Measurements from ENCODE around the gene PERM1.

The PERM1 gene

GRCh38 chr1:943545-944340, 38.1 kb downstream of the PERM1 start:
- no peak for DNase-seq

- DNase-seq: no peak
Observed at GRCh38 chr1:942864-943533, 38.9 kb downstream of the PERM1 start.

GRCh38 chr1:942411-942821, 39.5 kb downstream of the PERM1 start:
- DNase-seq: no peak

GRCh38 chr1:941588-942383, 40.1 kb downstream of the PERM1 start:
- DNase-seq: no peak

- DNase-seq: no peak
Observed at GRCh38 chr1:941015-941587, 40.8 kb downstream of the PERM1 start.

GRCh38 chr1:940107-941014, 41.5 kb downstream of the PERM1 start:
- no peak for DNase-seq

- DNase-seq: no peak
Observed at GRCh38 chr1:939511-940106, 42.3 kb downstream of the PERM1 start.

GRCh38 chr1:938711-939489, 43.0 kb downstream of the PERM1 start:
- DNase-seq: no peak

GRCh38 chr1:938088-938683, 43.7 kb downstream of the PERM1 start:
- no peak for DNase-seq

GRCh38 chr1:937521-937920, 44.4 kb downstream of the PERM1 start:
- no peak for DNase-seq

- DNase-seq: no peak
Observed at GRCh38 chr1:936348-937264, 45.3 kb downstream of the PERM1 start.

GRCh38 chr1:935751-936231, 46.1 kb downstream of the PERM1 start:
- peak; percentile 54 for DNase-seq

- no peak for DNase-seq
Observed at GRCh38 chr1:934991-935750, 46.7 kb downstream of the PERM1 start.

- DNase-seq: peak; percentile 34
Observed at GRCh38 chr1:933603-933940, 48.3 kb downstream of the PERM1 start.

GRCh38 chr1:932776-933602, 48.9 kb downstream of the PERM1 start:
- DNase-seq: no peak

- no peak for DNase-seq
Observed at GRCh38 chr1:932173-932510, 49.8 kb downstream of the PERM1 start.

GRCh38 chr1:931380-932172, 50.3 kb downstream of the PERM1 start:
- DNase-seq: no peak

Measured in NCI-H524 treated with DMSO at 0.1 percent for 48 hours (cell line).